ENCODE results near the gene PLSCR5. TPM values are rescaled to one million over a fixed set of nuclear protein-coding genes. Genes with fewer than 3 reads are reported as not detected.
A peak's percentile ranks its signal among the peaks of the same experiment; 100 is the strongest.

Gene PLSCR5
- total RNA-seq, 1 donor from 2014 or later, result not detected

GRCh38 chr3:146581080-146581601 is 24.0 kb downstream of the PLSCR5 start:
- Histone ChIP-seq H2AFZ (replicated peaks) (no peak overlapping the region), H3K27ac (no peak overlapping the region), H3K4me1 (no peaks in the 10 kb centered on the region), H4K20me1 (ENCODE audit: low read depth) (no peaks in the 10 kb centered on the region), H3K4me3 (no peak overlapping the region), H3K4me2 (no peak overlapping the region), H3K27me3 (no peaks in the 10 kb centered on the region), H3K79me2 (ENCODE audit: low read depth) (no peaks in the 10 kb centered on the region), H3K9ac (no peak overlapping the region), H3K9me3 (ENCODE audit: low read depth) (no peaks in the 10 kb centered on the region), H3K36me3 (no peaks in the 10 kb centered on the region), H3F3A (ENCODE audit: low read depth) (no peaks in the 10 kb centered on the region)
- TF ChIP-seq EZH2phosphoT487 (IDR thresholded peaks at IDR 0.05) (no peak), CTCF (IDR thresholded peaks at IDR 0.05) (no peak), EZH2 (IDR thresholded peaks at IDR 0.05) (no peak)
- Mint-ChIP-seq H3K27ac (no peak overlapping the region), H3K4me3 (no peak overlapping the region), H3K27me3 (ENCODE audit: insufficient read depth, low read depth) (no peaks in the 10 kb centered on the region), H3K4me1 (no peaks in the 10 kb centered on the region), H3K36me3 (no peaks in the 10 kb centered on the region), H3K9me3 (peaks cover 6% of the 10 kb centered on the region)
- no peak for DNase-seq (ENCODE audit: low spot score)

GRCh38 chr3:146577662-146578061 is 27.5 kb downstream of the PLSCR5 start:
- H3K4me3 Mint-ChIP-seq, result no peak overlapping the region
- no peaks in the 10 kb centered on the region for H3K4me1 Mint-ChIP-seq
- Histone ChIP-seq H3K4me2 (no peak overlapping the region), H3K4me1 (no peaks in the 10 kb centered on the region), H3K27ac (no peak overlapping the region), H2AFZ (replicated peaks) (no peak overlapping the region), H3K9me3 (ENCODE audit: low read depth) (no peaks in the 10 kb centered on the region), H3K27me3 (no peaks in the 10 kb centered on the region), H3K9ac (no peak overlapping the region), H3K36me3 (no peaks in the 10 kb centered on the region), H3K79me2 (ENCODE audit: low read depth) (no peaks in the 10 kb centered on the region), H3F3A (ENCODE audit: low read depth) (no peaks in the 10 kb centered on the region), H4K20me1 (ENCODE audit: low read depth) (no peaks in the 10 kb centered on the region), H3K4me3 (no peak overlapping the region)
- H3K9me3 Mint-ChIP-seq, result peaks cover 2% of the 10 kb centered on the region
- TF ChIP-seq CTCF (IDR thresholded peaks at IDR 0.05) (peak; percentile 47), EZH2 (IDR thresholded peaks at IDR 0.05) (no peak)
- DNase-seq (ENCODE audit: low spot score), result peak; percentile 29
- no peaks in the 10 kb centered on the region for H3K27me3 Mint-ChIP-seq (ENCODE audit: insufficient read depth, low read depth)
- H3K27ac Mint-ChIP-seq, result no peak overlapping the region
- no peaks in the 10 kb centered on the region for H3K36me3 Mint-ChIP-seq

- H3K4me3 Mint-ChIP-seq, result no peak overlapping the region
- no peaks in the 10 kb centered on the region for H3K27me3 Mint-ChIP-seq (ENCODE audit: insufficient read depth, low read depth)
- Histone ChIP-seq H3K4me2 (no peak overlapping the region), H3F3A (ENCODE audit: low read depth) (no peaks in the 10 kb centered on the region), H3K79me2 (ENCODE audit: low read depth) (no peaks in the 10 kb centered on the region), H2AFZ (replicated peaks) (no peak overlapping the region), H3K9ac (no peak overlapping the region), H3K36me3 (no peaks in the 10 kb centered on the region), H4K20me1 (ENCODE audit: low read depth) (no peaks in the 10 kb centered on the region), H3K4me3 (no peak overlapping the region), H3K27me3 (no peaks in the 10 kb centered on the region), H3K27ac (no peak overlapping the region), H3K9me3 (ENCODE audit: low read depth) (no peaks in the 10 kb centered on the region), H3K4me1 (no peaks in the 10 kb centered on the region)
- no peak for TF ChIP-seq CTCF (IDR thresholded peaks at IDR 0.05)
- no peak for TF ChIP-seq EZH2 (IDR thresholded peaks at IDR 0.05)
- TF ChIP-seq EZH2phosphoT487 (IDR thresholded peaks at IDR 0.05), result no peak
- no peaks in the 10 kb centered on the region for H3K4me1 Mint-ChIP-seq
- DNase-seq (ENCODE audit: low spot score), result no peak
- no peaks in the 10 kb centered on the region for H3K9me3 Mint-ChIP-seq
- H3K36me3 Mint-ChIP-seq, result no peaks in the 10 kb centered on the region
- no peak overlapping the region for H3K27ac Mint-ChIP-seq
Observed at GRCh38 chr3:146575636-146576035, 29.5 kb downstream of the PLSCR5 start.
